Measurements from ENCODE around the gene PTGDS. TPM values are rescaled to one million over a fixed set of nuclear protein-coding genes. Genes with fewer than 3 reads are reported as not detected.

Gene PTGDS
- total RNA-seq, 1 donor from 2014 or later, result 4.2 TPM

DNA sequence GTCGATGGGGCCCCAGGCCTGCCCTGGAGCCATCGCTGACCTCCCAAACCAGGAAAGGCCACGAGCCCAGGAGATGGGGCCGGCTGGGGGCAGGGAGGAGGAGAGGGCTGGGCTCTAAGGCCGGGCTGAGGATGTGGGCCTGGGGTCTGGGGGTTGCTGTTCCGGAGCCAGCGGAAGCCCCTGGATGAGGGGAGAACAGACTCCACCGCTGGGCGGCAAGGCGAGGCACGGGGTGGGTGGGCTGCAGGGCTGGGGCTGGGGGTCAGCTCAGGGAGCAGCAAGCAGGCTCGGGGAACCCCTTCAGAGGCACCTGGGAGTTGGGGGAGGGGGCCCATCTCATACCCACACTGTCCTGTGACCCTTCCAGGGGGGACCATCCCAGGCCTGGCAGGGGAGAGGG lies 13.6 kb upstream of the PTGDS start:
- peaks cover 7 to 16% (median 13%) of the 10 kb centered on the region in 3 donors for H3K27me3 ChIP-seq (ENCODE audit: control insufficient read depth in 3 of 3, insufficient read depth in 3 of 3, low read length in 3 of 3)
- no peak overlapping the region for H3K27ac ChIP-seq (ENCODE audit: low read depth, low read length)
- no peak overlapping the region for H3K4me3 ChIP-seq (ENCODE audit: low read length in 3 of 3)
- no peaks in the 10 kb centered on the region for H3K36me3 ChIP-seq (ENCODE audit: control insufficient read depth in 3 of 3, insufficient read depth in 3 of 3, low read length in 3 of 3)
- H3K4me1 ChIP-seq (ENCODE audit: control insufficient read depth in 3 of 3, insufficient read depth in 3 of 3, low read length in 3 of 3), result peaks cover 3 to 10% (median 9%) of the 10 kb centered on the region in 3 donors
- no peaks in the 10 kb centered on the region for H3K9me3 ChIP-seq (ENCODE audit: control insufficient read depth in 3 of 3, low read length in 3 of 3)
- H3K9ac ChIP-seq (ENCODE audit: low read depth in 1 of 3, low read length in 3 of 3), result no peak overlapping the region

DNA sequence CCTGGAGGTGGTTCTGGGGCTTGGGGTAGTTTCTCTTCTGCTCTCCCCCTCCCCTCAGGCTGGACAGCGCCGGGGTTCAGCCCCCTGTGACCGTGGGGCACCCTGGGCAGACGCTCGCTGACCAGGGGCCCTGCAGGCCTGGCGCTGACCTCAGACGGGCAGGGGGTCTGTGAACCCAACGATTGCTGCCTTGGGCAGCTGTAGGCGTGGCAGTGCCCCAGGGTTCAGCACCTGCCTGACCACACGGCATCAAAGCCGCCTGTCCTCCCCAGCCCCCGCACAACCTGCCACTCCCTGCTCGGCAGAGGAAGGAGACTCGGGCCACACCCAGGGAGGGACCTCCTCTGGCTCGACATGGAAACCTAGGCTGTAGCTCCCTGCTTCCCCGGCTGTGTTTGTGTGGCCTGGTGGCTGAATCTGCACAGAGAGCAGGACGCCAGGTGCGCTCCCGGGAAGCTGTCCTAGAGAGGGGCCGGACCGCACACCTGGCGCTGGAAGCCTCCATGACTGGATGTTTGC lies 13.1 kb upstream of the PTGDS start:
- Histone ChIP-seq H3K27ac (ENCODE audit: low read depth, low read length) (no peak overlapping the region), H3K36me3 (ENCODE audit: control insufficient read depth in 3 of 3, insufficient read depth in 3 of 3, low read length in 3 of 3) (no peaks in the 10 kb centered on the region), H3K4me3 (ENCODE audit: low read length in 3 of 3) (no peak overlapping the region), H3K27me3 (ENCODE audit: control insufficient read depth in 3 of 3, insufficient read depth in 3 of 3, low read length in 3 of 3) (peaks cover 7 to 13% (median 13%) of the 10 kb centered on the region in 3 donors), H3K4me1 (ENCODE audit: control insufficient read depth in 3 of 3, insufficient read depth in 3 of 3, low read length in 3 of 3) (peaks cover 3 to 10% (median 9%) of the 10 kb centered on the region in 3 donors), H3K9me3 (ENCODE audit: control insufficient read depth in 3 of 3, low read length in 3 of 3) (no peaks in the 10 kb centered on the region), H3K9ac (ENCODE audit: low read depth in 1 of 3, low read length in 3 of 3) (no peak overlapping the region)

DNA sequence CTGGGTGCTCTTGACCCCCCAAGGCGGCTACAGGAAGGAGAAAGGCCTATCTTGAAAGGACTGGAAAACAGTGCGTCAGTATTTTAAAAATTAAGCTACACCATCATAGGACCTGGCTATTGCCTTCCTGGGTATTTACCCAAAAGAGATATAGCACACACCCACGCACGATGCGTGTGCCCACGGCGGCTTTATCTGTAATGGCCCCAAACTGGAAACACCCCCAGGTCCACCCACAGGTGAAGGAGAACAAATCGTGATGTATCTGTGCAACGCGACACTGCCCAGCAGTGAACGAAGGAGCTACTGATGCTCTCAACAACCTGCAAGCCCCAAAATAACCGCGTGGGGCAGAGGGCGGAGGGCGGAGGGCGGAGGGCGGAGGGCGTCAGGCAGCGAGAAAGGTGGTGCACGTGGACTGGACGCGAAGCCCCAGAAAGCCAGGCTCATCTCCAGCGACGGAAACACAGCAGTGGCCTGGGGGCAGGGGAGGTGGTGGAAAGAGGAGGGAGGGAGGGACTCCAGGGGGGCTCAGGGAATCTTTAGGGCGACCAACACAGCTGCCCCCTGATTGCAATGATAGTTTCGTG lies 12.4 kb upstream of the PTGDS start:
- Histone ChIP-seq H3K4me1 (ENCODE audit: control insufficient read depth in 3 of 3, insufficient read depth in 3 of 3, low read length in 3 of 3) (peaks cover 3 to 10% (median 9%) of the 10 kb centered on the region in 3 donors), H3K27me3 (ENCODE audit: control insufficient read depth in 3 of 3, insufficient read depth in 3 of 3, low read length in 3 of 3) (peaks cover 7 to 13% (median 8%) of the 10 kb centered on the region in 3 donors), H3K4me3 (ENCODE audit: low read length in 3 of 3) (no peak overlapping the region), H3K9me3 (ENCODE audit: control insufficient read depth in 3 of 3, low read length in 3 of 3) (no peaks in the 10 kb centered on the region), H3K36me3 (ENCODE audit: control insufficient read depth in 3 of 3, insufficient read depth in 3 of 3, low read length in 3 of 3) (no peaks in the 10 kb centered on the region), H3K27ac (ENCODE audit: low read depth, low read length) (no peak overlapping the region), H3K9ac (ENCODE audit: low read depth in 1 of 3, low read length in 3 of 3) (no peak overlapping the region)

DNA sequence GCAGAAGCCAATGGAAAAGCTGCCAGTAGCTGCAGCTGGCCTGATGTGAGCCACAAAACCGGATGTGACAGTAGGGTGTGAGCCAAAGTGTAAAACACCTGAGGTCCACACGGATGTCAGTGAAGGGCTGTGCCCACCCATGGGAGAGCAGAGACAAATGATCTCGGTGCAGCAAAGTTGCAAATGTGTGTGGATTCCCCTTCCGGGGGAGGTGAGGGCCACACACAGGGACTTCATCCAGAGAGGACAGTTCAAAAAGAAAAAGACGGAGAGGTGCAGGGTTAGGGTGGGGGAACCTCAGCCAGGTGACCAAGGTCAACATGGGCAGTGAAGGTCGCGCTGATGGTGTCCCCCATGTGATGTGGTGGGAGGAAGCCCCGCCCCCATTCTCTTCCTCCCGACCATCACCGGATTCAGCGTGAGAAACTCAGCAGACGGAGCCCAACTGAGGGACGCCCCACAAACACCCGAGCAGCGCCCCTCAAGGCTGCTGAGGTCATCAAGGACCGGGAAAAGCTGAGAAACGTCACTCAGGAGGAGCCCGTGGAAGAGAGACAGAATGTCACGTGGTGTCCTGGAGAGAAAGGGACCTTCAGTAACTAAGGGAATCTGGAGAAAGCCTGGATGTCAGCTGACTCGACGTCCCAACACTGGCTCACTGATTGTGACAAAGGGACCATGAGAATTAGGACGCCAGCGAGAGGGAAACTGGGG lies 11.4 kb upstream of the PTGDS start:
- H3K27ac ChIP-seq (ENCODE audit: low read depth, low read length), result no peak overlapping the region
- H3K9me3 ChIP-seq (ENCODE audit: control insufficient read depth in 3 of 3, low read length in 3 of 3), result no peaks in the 10 kb centered on the region
- no peak overlapping the region for H3K4me3 ChIP-seq (ENCODE audit: low read length in 3 of 3)
- H3K9ac ChIP-seq (ENCODE audit: low read depth in 1 of 3, low read length in 3 of 3), result no peak overlapping the region
- no peaks in the 10 kb centered on the region for H3K36me3 ChIP-seq (ENCODE audit: control insufficient read depth in 3 of 3, insufficient read depth in 3 of 3, low read length in 3 of 3)
- peaks cover 2 to 10% (median 9%) of the 10 kb centered on the region in 3 donors for H3K4me1 ChIP-seq (ENCODE audit: control insufficient read depth in 3 of 3, insufficient read depth in 3 of 3, low read length in 3 of 3)
- H3K27me3 ChIP-seq (ENCODE audit: control insufficient read depth in 3 of 3, insufficient read depth in 3 of 3, low read length in 3 of 3), result peaks cover 7 to 14% (median 13%) of the 10 kb centered on the region in 3 donors

DNA sequence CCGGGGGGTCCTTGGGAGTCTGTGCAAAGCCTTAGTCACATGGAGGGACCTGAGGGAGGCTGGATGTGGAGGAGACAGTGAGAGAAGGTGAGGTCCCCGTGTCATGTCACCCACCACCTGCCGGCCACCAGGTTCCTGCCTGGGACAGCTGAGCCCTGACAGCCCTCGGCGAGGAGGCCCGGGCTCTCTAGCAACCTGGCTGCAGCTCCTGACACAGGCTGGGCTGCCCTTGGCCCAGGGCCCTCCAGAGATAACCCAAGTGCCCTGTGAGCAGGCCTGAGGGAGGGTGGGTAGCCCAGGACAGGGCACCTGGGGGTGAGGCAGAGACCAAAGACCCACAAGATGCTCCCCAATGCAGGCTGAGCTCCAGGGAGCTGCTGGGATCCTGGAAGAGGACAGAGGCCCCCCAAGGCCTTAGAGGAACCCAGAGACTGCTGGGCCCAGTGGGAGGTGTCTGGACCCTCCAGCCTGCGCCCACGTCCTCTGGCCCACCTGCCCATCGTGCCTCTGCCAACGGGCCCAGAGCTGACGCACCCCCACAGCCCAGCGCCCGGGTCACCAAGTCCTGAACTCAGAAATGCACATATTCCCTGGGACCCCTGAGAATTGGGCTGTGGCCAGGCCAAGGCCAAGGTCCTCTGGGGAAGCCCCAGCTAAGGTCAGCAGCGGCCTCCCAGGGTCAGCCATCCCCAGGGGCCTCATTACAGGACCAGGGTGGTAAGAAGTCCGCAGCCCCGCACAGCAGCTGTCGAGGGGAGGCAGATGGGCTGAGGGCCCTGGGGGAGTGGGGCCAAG lies 8.8 kb upstream of the PTGDS start:
- Histone ChIP-seq H3K9ac (ENCODE audit: low read depth in 1 of 3, low read length in 3 of 3) (no peak overlapping the region), H3K4me1 (ENCODE audit: control insufficient read depth in 3 of 3, insufficient read depth in 3 of 3, low read length in 3 of 3) (peaks cover 0 to 5% (median under 1%) of the 10 kb centered on the region in 3 donors), H3K4me3 (ENCODE audit: low read length in 3 of 3) (no peak overlapping the region), H3K36me3 (ENCODE audit: control insufficient read depth in 3 of 3, insufficient read depth in 3 of 3, low read length in 3 of 3) (no peaks in the 10 kb centered on the region), H3K27me3 (ENCODE audit: control insufficient read depth in 3 of 3, insufficient read depth in 3 of 3, low read length in 3 of 3) (peaks cover 7 to 14% (median 9%) of the 10 kb centered on the region in 3 donors), H3K9me3 (ENCODE audit: control insufficient read depth in 3 of 3, low read length in 3 of 3) (no peaks in the 10 kb centered on the region), H3K27ac (ENCODE audit: low read depth, low read length) (no peak overlapping the region)

DNA sequence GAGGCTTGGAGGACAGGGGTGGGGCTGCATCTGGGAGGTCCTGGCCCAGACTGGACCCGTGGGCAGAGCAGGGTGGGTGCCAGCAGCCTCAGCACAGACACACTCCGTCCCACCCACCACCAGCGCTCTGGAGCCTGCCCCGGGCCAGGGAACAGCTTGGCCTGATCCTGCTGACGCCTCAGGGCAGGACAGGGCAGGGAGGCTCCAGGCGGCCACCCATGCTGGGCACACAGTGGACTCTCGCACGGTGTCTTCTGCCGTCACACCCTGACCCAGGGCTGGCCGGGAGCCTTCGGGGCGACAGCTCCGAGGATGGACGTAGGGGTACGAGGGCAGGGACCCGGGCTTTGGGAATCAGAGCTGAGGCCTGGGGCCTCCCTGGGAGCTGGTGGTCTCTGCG lies 8.2 kb upstream of the PTGDS start:
- Histone ChIP-seq H3K27ac (ENCODE audit: low read depth, low read length) (no peak overlapping the region), H3K4me1 (ENCODE audit: control insufficient read depth in 3 of 3, insufficient read depth in 3 of 3, low read length in 3 of 3) (peaks cover 0 to 3% (median 0%) of the 10 kb centered on the region in 3 donors)

DNA sequence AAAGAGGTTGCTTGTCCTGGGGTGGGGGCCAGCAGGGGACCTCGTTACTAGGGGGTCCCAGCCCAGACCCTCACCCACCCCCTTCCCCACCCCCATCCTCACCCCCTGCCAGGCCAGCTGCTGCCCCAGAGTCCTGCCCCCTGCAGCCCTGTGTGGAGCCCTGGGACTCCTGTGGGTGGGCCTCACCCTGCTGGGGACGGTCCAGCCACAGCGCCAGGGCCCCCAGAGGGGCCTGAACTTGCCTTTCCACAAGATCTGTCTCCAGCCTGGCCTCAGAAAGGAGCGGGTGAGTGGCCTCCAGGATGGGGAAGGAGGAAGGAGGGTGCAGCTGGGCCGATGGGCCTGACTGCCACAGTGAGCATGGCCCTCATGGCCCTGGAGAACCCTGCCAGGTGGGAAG lies 7.5 kb upstream of the PTGDS start:
- H3K4me1 ChIP-seq (ENCODE audit: control insufficient read depth in 3 of 3, insufficient read depth in 3 of 3, low read length in 3 of 3), result peaks cover 0 to 2% (median 0%) of the 10 kb centered on the region in 3 donors

More for the DNA sequence above, 8.2 kb upstream of the PTGDS start:
- H3K36me3 ChIP-seq (ENCODE audit: control insufficient read depth in 3 of 3, insufficient read depth in 3 of 3, low read length in 3 of 3), result no peaks in the 10 kb centered on the region
- no peak overlapping the region for H3K9ac ChIP-seq (ENCODE audit: low read depth in 1 of 3, low read length in 3 of 3)
- H3K27me3 ChIP-seq (ENCODE audit: control insufficient read depth in 3 of 3, insufficient read depth in 3 of 3, low read length in 3 of 3), result peaks cover 7 to 14% (median 9%) of the 10 kb centered on the region in 3 donors
- H3K9me3 ChIP-seq (ENCODE audit: control insufficient read depth in 3 of 3, low read length in 3 of 3), result no peaks in the 10 kb centered on the region
- no peak overlapping the region for H3K4me3 ChIP-seq (ENCODE audit: low read length in 3 of 3)

DNA sequence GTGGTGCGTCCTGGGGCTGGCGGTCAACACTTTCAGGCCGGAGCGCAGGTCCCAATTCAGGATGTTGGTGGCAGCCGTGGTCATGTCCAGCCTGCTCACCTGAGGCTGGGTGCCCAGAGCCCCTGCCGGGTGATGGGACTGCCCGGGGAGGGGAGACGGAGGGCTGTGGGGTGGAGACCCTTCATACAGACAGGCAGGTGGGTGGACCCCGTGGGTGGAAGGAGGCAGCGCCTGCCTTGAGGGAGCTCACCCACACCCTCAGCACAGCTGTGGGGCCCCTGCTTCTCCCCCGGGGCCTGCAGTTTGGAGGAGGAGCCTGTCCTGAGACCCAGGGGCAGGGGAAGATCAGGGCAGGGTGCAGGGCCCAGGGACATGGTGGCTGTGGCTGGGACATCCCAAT lies 6.9 kb upstream of the PTGDS start:
- H3K9ac ChIP-seq (ENCODE audit: low read depth in 1 of 3, low read length in 3 of 3), result no peak overlapping the region
- H3K4me1 ChIP-seq (ENCODE audit: control insufficient read depth in 3 of 3, insufficient read depth in 3 of 3, low read length in 3 of 3), result peaks cover 0 to 7% (median 2%) of the 10 kb centered on the region in 3 donors
- H3K27me3 ChIP-seq (ENCODE audit: control insufficient read depth in 3 of 3, insufficient read depth in 3 of 3, low read length in 3 of 3), result peaks cover 7 to 14% (median 9%) of the 10 kb centered on the region in 3 donors
- H3K36me3 ChIP-seq (ENCODE audit: control insufficient read depth in 3 of 3, insufficient read depth in 3 of 3, low read length in 3 of 3), result no peaks in the 10 kb centered on the region
- H3K9me3 ChIP-seq (ENCODE audit: control insufficient read depth in 3 of 3, low read length in 3 of 3), result no peaks in the 10 kb centered on the region
- H3K27ac ChIP-seq (ENCODE audit: low read depth, low read length), result no peak overlapping the region
- no peak overlapping the region for H3K4me3 ChIP-seq (ENCODE audit: low read length in 3 of 3)

More for the DNA sequence above, 7.5 kb upstream of the PTGDS start:
- no peak overlapping the region for H3K27ac ChIP-seq (ENCODE audit: low read depth, low read length)
- no peaks in the 10 kb centered on the region for H3K36me3 ChIP-seq (ENCODE audit: control insufficient read depth in 3 of 3, insufficient read depth in 3 of 3, low read length in 3 of 3)
- H3K9ac ChIP-seq (ENCODE audit: low read depth in 1 of 3, low read length in 3 of 3), result no peak overlapping the region
- H3K27me3 ChIP-seq (ENCODE audit: control insufficient read depth in 3 of 3, insufficient read depth in 3 of 3, low read length in 3 of 3), result peaks cover 7 to 14% (median 9%) of the 10 kb centered on the region in 3 donors
- no peak overlapping the region for H3K4me3 ChIP-seq (ENCODE audit: low read length in 3 of 3)
- no peaks in the 10 kb centered on the region for H3K9me3 ChIP-seq (ENCODE audit: control insufficient read depth in 3 of 3, low read length in 3 of 3)

DNA sequence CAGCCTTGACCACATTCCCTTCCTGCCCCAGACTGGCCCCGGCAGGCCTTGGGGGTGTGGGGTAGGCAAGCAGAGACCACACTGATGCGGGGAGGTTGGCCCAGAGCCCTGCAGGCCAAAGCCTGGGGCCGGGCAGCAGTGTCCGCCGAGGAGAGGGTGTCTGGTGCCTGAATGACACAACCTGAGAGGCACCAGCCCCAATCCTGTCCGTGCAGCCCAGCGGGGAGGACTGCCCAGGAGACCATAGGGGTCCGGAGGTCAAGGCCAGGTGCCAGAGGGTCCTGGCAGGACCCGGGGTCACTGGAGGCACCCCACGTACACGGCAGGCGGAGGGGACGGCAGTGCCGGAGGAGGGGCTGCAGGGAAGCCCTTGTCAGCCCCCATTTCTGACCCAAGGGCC lies 5.6 kb upstream of the PTGDS start:
- H3K4me1 ChIP-seq (ENCODE audit: control insufficient read depth in 3 of 3, insufficient read depth in 3 of 3, low read length in 3 of 3), result peaks cover 0 to 15% (median 14%) of the 10 kb centered on the region in 3 donors
- peaks cover 0 to 6% (median 0%) of the 10 kb centered on the region in 3 donors for H3K27me3 ChIP-seq (ENCODE audit: control insufficient read depth in 3 of 3, insufficient read depth in 3 of 3, low read length in 3 of 3)
- H3K36me3 ChIP-seq (ENCODE audit: control insufficient read depth in 3 of 3, insufficient read depth in 3 of 3, low read length in 3 of 3), result no peaks in the 10 kb centered on the region
- H3K4me3 ChIP-seq (ENCODE audit: low read length in 3 of 3), result no peak overlapping the region
- no peak overlapping the region for H3K9ac ChIP-seq (ENCODE audit: low read depth in 1 of 3, low read length in 3 of 3)
- H3K9me3 ChIP-seq (ENCODE audit: control insufficient read depth in 3 of 3, low read length in 3 of 3), result no peaks in the 10 kb centered on the region
- no peak overlapping the region for H3K27ac ChIP-seq (ENCODE audit: low read depth, low read length)

Measured in skeletal muscle tissue (tissue), 4 donors.